ENCODE data around the gene ELFN2. TPM values are rescaled to one million over a fixed set of nuclear protein-coding genes. Genes with fewer than 3 reads are reported as not detected.
"Not testable (repeated sequence)": the region's sequence is repeated elsewhere in the genome, so short reads cannot be mapped to it uniquely, and the experiment has no call there.

ELFN2 gene
- total and polyA plus RNA-seq, 2 experiments from 2014 or later = 0.40 to 0.53 TPM

GRCh38 chr22:37470087-37470445, 42.8 kb upstream of the ELFN2 start:
- H3K27ac ChIP-seq = no peak overlapping the region
- H3K27me3 ChIP-seq = no peaks in the 10 kb centered on the region
- H3K9me3 ChIP-seq (ENCODE audit: low read depth) = no peaks in the 10 kb centered on the region
- no peaks in the 10 kb centered on the region for H3K36me3 ChIP-seq (replicated peaks; ENCODE audit: insufficient read depth, low read depth)
- no peak overlapping the region for H3K4me3 ChIP-seq
- H3K4me1 ChIP-seq (ENCODE audit: insufficient read depth) = no peaks in the 10 kb centered on the region
- no peaks in the 10 kb centered on the region for H4K20me1 ChIP-seq (ENCODE audit: insufficient read depth, poor library complexity, severe bottlenecking)
- no peak for DNase-seq (ENCODE audit: low spot score)
- no peak overlapping the region for H3K4me2 ChIP-seq
- no peak for TF ChIP-seq CTCF (IDR thresholded peaks at IDR 0.05; ENCODE audit: poor library complexity)
- TF ChIP-seq EZH2 (IDR thresholded peaks at IDR 0.05; ENCODE audit: borderline replicate concordance) = no peak
- no peak for TF ChIP-seq EZH2phosphoT487 (IDR thresholded peaks at IDR 0.05; ENCODE audit: low read depth, severe bottlenecking, unreplicated experiment)
- 77% methylated on average over 5 of the region's 5 CpGs for WGBS (ENCODE audit: low lambda C conversion rate, missing lambda C conversion rate)
- no peak overlapping the region for H2AFZ ChIP-seq
- H3K9me2 ChIP-seq (replicated peaks; ENCODE audit: insufficient read depth) = no peaks in the 10 kb centered on the region
- H3K79me2 ChIP-seq = no peaks in the 10 kb centered on the region

- Histone ChIP-seq H2AFZ (no peak overlapping the region), H3K27ac (no peak overlapping the region)
Measured at GRCh38 chr22:37469416-37470086, 42.3 kb upstream of the ELFN2 start.

GRCh38 chr22:37468201-37468695, 41.0 kb upstream of the ELFN2 start:
- not testable (repeated sequence) for H3K27me3 ChIP-seq; DNase-seq (ENCODE audit: low spot score); H4K20me1 ChIP-seq (ENCODE audit: insufficient read depth, poor library complexity, severe bottlenecking); H3K4me1 ChIP-seq (ENCODE audit: insufficient read depth); H3K36me3 ChIP-seq (replicated peaks; ENCODE audit: insufficient read depth, low read depth); H3K9me2 ChIP-seq (replicated peaks; ENCODE audit: insufficient read depth); H3K4me2 ChIP-seq; H3K27ac ChIP-seq; H3K9me3 ChIP-seq (ENCODE audit: low read depth); H3K79me2 ChIP-seq; H3K4me3 ChIP-seq; H2AFZ ChIP-seq
- 90% methylated on average over 14 of the region's 14 CpGs for WGBS (ENCODE audit: low lambda C conversion rate, missing lambda C conversion rate)

More at GRCh38 chr22:37469416-37470086, 42.3 kb upstream of the ELFN2 start:
- Histone ChIP-seq H3K4me2 (no peak overlapping the region), H3K27me3 (no peaks in the 10 kb centered on the region), H3K9me3 (ENCODE audit: low read depth) (no peaks in the 10 kb centered on the region), H3K36me3 (replicated peaks; ENCODE audit: insufficient read depth, low read depth) (no peaks in the 10 kb centered on the region), H3K9me2 (replicated peaks; ENCODE audit: insufficient read depth) (no peaks in the 10 kb centered on the region), H3K79me2 (no peaks in the 10 kb centered on the region), H4K20me1 (ENCODE audit: insufficient read depth, poor library complexity, severe bottlenecking) (no peaks in the 10 kb centered on the region), H3K4me3 (no peak overlapping the region), H3K4me1 (ENCODE audit: insufficient read depth) (no peaks in the 10 kb centered on the region)
- WGBS (ENCODE audit: low lambda C conversion rate, missing lambda C conversion rate) = 86% methylated on average over 8 of the region's 8 CpGs
- TF ChIP-seq EZH2 (IDR thresholded peaks at IDR 0.05; ENCODE audit: borderline replicate concordance) (no peak), CTCF (IDR thresholded peaks at IDR 0.05; ENCODE audit: poor library complexity) (no peak), EZH2phosphoT487 (IDR thresholded peaks at IDR 0.05; ENCODE audit: low read depth, severe bottlenecking, unreplicated experiment) (no peak)
- no peak for DNase-seq (ENCODE audit: low spot score)

- Histone ChIP-seq H3K27me3 (no peaks in the 10 kb centered on the region), H4K20me1 (ENCODE audit: insufficient read depth, poor library complexity, severe bottlenecking) (no peaks in the 10 kb centered on the region), H3K9me3 (ENCODE audit: low read depth) (no peaks in the 10 kb centered on the region), H3K4me1 (ENCODE audit: insufficient read depth) (no peaks in the 10 kb centered on the region), H3K9me2 (replicated peaks; ENCODE audit: insufficient read depth) (no peaks in the 10 kb centered on the region), H3K4me2 (no peak overlapping the region), H3K36me3 (replicated peaks; ENCODE audit: insufficient read depth, low read depth) (no peaks in the 10 kb centered on the region), H3K27ac (no peak overlapping the region), H3K4me3 (no peak overlapping the region), H3K79me2 (no peaks in the 10 kb centered on the region), H2AFZ (no peak overlapping the region)
- DNase-seq (ENCODE audit: low spot score) = no peak
- WGBS (ENCODE audit: low lambda C conversion rate, missing lambda C conversion rate) = 80% methylated on average over 13 of the region's 14 CpGs
- no peak for TF ChIP-seq EZH2 (IDR thresholded peaks at IDR 0.05; ENCODE audit: borderline replicate concordance)
- TF ChIP-seq EZH2phosphoT487 (IDR thresholded peaks at IDR 0.05; ENCODE audit: low read depth, severe bottlenecking, unreplicated experiment) = no peak
- TF ChIP-seq CTCF (IDR thresholded peaks at IDR 0.05; ENCODE audit: poor library complexity) = no peak
Measured at GRCh38 chr22:37467391-37467955, 40.2 kb upstream of the ELFN2 start.
